H54 (cell line): Measurements from ENCODE around the gene ZBTB4.

Experiments
- DNase-seq: peaks from one replicate; pipeline ENCODE4 v3.0.0; 2011; ENCODE audit warnings: low spot score, mixed read lengths; ENCODE audit not compliant: insufficient read length
- FAIRE-seq: peaks from 3 replicates; lab custom pipeline; 2011; peaks lifted over from hg19 to GRCh38; lab: Jason Lieb, UNC
- POLR2A ChIP-seq: IDR thresholded peaks from 2 replicates; pipeline ENCODE4 v1.6.1; 2011; ENCODE audit warnings: low read depth, mild to moderate bottlenecking, low read length

Gene ZBTB4

GRCh38 chr17:7443499-7444485, 35.6 kb downstream of the ZBTB4 start:
- DNase-seq: no peak
- TF ChIP-seq POLR2A: no peak
- no peak for FAIRE-seq

GRCh38 chr17:7442142-7442541, 37.3 kb downstream of the ZBTB4 start:
- no peak for TF ChIP-seq POLR2A
- no peak for FAIRE-seq
- DNase-seq: no peak

GRCh38 chr17:7441266-7441665, 38.2 kb downstream of the ZBTB4 start:
- FAIRE-seq (no peak), DNase-seq (no peak)
- no peak for TF ChIP-seq POLR2A

DNA sequence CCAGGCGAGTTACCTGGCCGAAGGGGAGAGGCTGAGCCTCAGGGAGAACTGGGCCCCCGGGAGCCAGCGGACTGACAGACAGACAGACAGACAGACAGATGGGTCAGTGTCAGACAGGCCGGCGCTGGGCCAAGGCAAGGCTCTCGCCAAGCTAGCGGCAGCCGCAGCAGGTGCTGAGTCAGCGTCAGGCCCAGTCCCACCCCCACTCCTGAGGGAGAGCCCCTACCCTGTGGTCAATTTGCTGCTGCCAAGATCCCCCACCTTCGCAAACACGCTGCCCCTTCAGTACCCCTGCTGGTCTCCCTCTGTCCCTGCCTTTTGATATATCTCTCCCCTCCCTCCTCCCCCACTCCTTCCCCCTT, 38.6 kb downstream of the ZBTB4 start:
- FAIRE-seq: no peak
- TF ChIP-seq POLR2A: no peak
- no peak for DNase-seq

- no peak for TF ChIP-seq POLR2A
- no peak for DNase-seq
- no peak for FAIRE-seq
Measured at GRCh38 chr17:7440113-7440833, 39.2 kb downstream of the ZBTB4 start.

- DNase-seq (no peak), FAIRE-seq (no peak)
- TF ChIP-seq POLR2A: no peak
Measured at GRCh38 chr17:7439462-7440112, 39.8 kb downstream of the ZBTB4 start, which contains the start of gene FGF11. Gene FGF11 (plus strand): TSS chr17:7439512. CDS start chr17:7439621, 109 bp downstream.

DNA sequence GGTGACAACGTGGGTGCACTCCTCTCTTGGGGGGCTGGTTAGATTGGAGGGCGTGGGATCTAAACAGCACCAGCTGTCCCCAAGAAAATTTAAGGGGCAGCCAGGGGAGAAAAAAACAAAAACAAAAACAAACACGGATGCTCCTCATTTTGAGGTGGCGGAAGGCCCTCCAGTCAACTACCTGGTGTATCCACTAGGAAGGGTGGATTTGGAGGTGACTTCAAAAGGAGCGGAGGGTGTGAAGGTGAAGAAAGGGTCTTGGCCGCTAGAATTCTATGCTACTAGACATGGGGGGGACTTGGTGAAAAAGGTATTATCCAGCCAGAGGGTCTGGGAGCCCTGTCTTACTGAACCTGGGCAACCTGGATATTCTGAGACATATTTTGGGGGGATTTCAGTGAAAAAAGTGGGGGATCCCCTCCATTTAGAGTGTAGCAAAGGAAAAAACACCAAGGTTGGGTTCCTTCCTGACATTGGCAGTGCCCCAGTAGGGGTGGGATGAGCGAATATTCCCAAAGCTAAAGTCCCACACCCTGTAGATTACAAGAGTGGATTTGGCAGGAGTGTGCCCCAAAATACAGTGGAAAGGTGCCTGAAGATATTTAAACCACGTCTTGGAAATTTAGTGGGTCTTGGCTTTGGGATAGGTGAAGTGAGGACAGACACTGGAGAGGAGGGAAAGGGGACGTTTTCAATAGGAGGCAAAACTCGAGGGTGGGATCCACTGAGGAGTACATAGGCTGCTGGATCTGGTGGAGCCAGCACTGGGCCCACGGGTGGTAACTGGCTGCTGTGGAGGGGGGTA, 40.6 kb downstream of the ZBTB4 start:
- FAIRE-seq: no peak
- TF ChIP-seq POLR2A: no peak
- no peak for DNase-seq

GRCh38 chr17:7437950-7438614, 41.3 kb downstream of the ZBTB4 start:
- no peak for TF ChIP-seq POLR2A
- no peak for FAIRE-seq
- DNase-seq: no peak

GRCh38 chr17:7437369-7437863, 42.0 kb downstream of the ZBTB4 start:
- no peak for FAIRE-seq
- no peak for TF ChIP-seq POLR2A
- DNase-seq: no peak

DNA sequence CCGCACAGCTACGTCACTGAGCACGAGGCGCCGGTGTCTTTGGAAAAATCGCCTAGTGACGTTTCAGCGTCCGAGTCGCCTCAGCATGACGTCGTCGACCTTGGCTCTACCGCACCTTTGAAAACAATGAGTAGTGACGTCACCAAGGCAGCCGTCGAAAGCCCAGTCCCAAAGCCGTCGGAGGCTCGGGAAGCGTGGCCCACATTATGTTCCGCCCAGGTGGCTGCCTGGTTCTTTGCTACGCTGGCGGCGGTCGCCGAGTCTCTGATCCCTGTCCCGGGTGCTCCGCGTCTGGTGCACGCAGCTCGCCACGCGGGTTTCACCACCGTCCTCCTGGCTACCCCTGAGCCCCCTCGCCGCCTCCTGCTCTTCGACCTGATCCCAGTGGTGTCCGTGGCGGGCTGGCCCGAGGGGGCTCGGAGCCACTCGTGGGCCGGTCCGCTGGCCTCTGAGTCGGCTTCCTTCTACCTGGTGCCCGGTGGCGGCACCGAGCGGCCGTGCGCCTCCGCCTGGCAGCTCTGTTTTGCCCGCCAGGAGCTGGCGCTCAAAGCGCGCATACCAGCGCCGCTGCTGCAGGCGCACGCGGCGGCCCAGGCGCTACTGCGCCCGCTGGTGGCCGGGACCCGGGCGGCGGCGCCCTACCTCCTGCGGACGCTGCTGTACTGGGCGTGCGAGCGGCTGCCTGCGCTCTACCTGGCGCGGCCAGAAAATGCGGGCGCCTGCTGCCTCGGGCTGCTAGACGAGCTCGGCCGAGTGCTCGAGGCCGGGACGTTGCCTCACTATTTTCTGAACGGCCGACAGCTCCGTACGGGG, 42.7 kb downstream of the ZBTB4 start:
- FAIRE-seq: no peak
- peak; percentile 75 for DNase-seq
- TF ChIP-seq POLR2A: no peak

GRCh38 chr17:7435676-7436555, 43.5 kb downstream of the ZBTB4 start:
- FAIRE-seq (no peak), DNase-seq (no peak)
- TF ChIP-seq POLR2A: no peak
